GM06990 (cell line): ENCODE measurements around the gene NHERF1.

Experiments used
- DNase-seq: peaks from one replicate; pipeline ENCODE4 v3.0.0-alpha.2; 2011; ENCODE audit not compliant: insufficient read length; ENCODE audit errors: extremely low read depth
- H3K27me3 ChIP-seq: replicated peaks from 2 replicates; pipeline ENCODE4 v1.6.0; 2011; ENCODE audit warnings: low read length; ENCODE audit not compliant: control insufficient read depth, insufficient read depth
- H3K36me3 ChIP-seq: 2 replicates; pipeline ENCODE4 v1.5.1; 2011; ENCODE audit warnings: low read length; ENCODE audit not compliant: control insufficient read depth, insufficient read depth
- H3K4me3 ChIP-seq: replicated peaks from 2 replicates; pipeline ENCODE4 v1.5.1; 2011; ENCODE audit warnings: low read depth, mild to moderate bottlenecking, control low read depth, low read length
- TF ChIP-seq, protein P1 (sequence below): IDR thresholded peaks from 2 replicates; pipeline ENCODE4 v1.5.1; 2011; ENCODE audit warnings: low read length, control low read depth, mild to moderate bottlenecking, inconsistent platforms; ENCODE audit not compliant: insufficient read depth, poor library complexity, severe bottlenecking

NHERF1 gene

DNA sequence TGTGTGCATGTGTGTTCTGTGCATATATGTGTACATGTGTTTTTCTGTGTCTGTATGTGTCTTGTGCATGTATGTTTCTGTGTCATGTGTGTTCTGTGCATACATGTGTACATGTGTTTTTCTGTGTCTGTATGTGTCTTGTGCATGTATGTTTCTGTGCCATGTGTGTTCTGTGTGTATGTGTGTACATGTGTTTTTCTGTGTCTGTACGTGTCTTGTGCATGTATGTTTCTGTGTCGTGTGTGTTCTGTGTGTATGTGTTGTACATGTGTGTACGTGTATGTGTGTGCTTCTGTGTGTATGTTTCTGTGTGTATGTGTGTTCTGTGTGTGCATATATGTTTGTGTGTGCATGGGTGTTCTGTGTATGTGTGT, 19.7 kb upstream of the NHERF1 start:
- Histone ChIP-seq H3K4me3 (no peak overlapping the region), H3K36me3 (no peaks in the 10 kb centered on the region), H3K27me3 (no peaks in the 10 kb centered on the region)
- TF ChIP-seq, protein P1, sequence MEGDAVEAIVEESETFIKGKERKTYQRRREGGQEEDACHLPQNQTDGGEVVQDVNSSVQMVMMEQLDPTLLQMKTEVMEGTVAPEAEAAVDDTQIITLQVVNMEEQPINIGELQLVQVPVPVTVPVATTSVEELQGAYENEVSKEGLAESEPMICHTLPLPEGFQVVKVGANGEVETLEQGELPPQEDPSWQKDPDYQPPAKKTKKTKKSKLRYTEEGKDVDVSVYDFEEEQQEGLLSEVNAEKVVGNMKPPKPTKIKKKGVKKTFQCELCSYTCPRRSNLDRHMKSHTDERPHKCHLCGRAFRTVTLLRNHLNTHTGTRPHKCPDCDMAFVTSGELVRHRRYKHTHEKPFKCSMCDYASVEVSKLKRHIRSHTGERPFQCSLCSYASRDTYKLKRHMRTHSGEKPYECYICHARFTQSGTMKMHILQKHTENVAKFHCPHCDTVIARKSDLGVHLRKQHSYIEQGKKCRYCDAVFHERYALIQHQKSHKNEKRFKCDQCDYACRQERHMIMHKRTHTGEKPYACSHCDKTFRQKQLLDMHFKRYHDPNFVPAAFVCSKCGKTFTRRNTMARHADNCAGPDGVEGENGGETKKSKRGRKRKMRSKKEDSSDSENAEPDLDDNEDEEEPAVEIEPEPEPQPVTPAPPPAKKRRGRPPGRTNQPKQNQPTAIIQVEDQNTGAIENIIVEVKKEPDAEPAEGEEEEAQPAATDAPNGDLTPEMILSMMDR: no peak
- DNase-seq: no peak

DNA sequence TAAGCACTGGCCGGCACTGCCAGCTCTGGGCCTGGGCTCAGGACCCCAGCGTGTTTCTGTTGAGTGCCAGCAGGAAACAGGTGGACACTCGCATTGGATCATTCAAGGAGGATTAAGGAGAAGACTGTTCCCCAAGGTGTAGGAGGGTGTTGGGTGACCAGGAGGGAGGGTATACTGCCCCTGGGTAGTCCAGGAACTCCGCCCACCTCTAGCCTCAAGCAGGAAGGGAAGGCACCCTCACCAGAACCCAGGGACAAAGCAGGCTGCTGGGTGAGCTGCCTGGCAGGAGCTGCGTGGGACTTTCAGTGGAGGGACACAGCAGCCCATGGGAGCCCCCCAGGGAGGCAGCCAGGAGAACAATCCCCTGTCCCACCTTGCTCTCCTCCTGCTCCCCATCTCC, 19.1 kb upstream of the NHERF1 start:
- H3K4me3 ChIP-seq: no peak overlapping the region
- no peaks in the 10 kb centered on the region for H3K36me3 ChIP-seq
- H3K27me3 ChIP-seq: no peaks in the 10 kb centered on the region
- TF ChIP-seq, protein P1: no peak
- no peak for DNase-seq

DNA sequence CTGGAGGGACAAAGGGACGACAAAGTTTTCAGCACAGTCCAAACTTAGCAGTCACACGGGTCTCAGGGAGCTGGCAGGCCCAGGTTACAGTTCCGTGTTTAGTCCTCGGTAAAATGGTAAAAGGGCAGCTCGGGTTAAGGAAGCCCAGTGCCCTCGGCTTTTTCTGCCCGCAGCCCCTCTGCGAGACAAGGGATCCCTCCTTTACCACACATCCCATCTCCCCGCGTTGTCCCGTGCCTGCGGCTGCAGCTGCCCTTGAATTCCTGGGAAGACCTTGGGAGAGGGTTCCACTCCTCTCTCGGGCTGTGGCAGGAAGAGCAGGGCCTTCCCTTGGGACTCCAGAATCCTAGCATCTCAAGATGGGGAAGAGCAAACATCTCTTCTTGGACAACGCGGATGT, 18.6 kb upstream of the NHERF1 start:
- TF ChIP-seq, protein P1: no peak
- Histone ChIP-seq H3K36me3 (no peaks in the 10 kb centered on the region), H3K27me3 (no peaks in the 10 kb centered on the region), H3K4me3 (no peak overlapping the region)
- DNase-seq: no peak

DNA sequence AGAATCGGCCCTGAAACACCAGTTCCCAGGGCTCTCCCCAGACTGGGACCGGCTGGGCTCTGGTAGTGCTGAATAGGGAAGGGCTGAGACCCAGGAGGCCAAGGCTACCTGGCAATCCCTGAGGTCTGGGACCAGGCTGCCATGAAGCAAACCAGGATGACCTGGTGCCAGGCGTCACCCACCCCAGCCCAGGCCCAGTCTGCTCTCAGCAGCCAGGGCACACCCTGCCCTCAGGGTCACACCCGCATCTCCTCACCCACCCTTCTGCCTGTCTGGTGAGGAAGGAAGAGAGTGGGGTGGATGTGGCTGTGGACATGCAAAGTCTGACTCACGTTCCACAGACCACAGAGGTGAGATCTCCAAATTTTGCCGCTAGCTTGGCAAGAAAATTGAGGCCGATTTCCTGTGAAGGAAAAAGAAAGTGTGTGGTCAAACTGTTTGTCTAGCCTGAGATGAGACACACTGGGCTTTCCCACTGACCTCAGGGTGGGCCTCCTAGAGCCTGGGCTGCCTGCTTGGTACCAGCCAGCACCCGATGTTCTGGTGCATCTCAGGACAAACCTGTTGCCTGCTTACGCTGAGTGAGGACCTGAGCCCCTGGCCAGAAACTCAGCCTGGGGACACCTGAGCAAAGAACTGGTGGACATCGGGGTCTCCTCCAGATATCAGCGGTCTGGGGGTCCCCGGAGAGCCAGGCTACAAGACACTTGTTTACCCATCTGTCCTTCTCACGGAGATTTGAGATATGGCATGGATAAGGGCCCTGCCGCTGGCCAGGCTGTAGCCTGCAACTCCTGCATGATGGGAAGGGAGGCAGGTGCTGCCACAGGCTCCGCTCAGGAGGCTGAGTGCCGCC, 17.7 kb upstream of the NHERF1 start:
- DNase-seq: no peak
- TF ChIP-seq, protein P1: no peak
- H3K36me3 ChIP-seq: no peaks in the 10 kb centered on the region
- no peaks in the 10 kb centered on the region for H3K27me3 ChIP-seq
- no peak overlapping the region for H3K4me3 ChIP-seq

DNA sequence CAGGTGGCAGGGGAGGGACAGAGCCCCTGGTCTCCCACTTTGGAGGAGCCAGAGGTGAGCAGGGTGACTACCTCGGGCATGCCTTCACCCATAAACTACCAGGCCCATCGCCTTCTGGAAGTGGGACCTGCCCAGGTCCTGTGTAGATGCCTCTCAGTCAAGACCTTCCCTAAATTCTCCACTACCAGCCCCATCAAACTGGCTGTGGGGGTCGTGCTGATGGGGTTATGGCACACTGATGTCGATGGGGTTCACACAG, 17.2 kb upstream of the NHERF1 start:
- Histone ChIP-seq H3K4me3 (no peak overlapping the region), H3K27me3 (no peaks in the 10 kb centered on the region), H3K36me3 (no peaks in the 10 kb centered on the region)
- TF ChIP-seq, protein P1: no peak
- DNase-seq: no peak
